GM10248 (cell line): ENCODE results near the gene NAA38.

Experiments
- CTCF ChIA-PET: fragments of 300-600 bp; sonication (Branson Sonifier 250); formaldehyde crosslinking; extraction: SDS; loops from one replicate; lab custom pipeline; 2021; ENCODE audit warnings: antibody characterized with exemption; lab: Yijun Ruan, JAX
- POLR2A ChIA-PET: fragments of 350-650 bp; sonication (Branson Sonifier 250); formaldehyde crosslinking; extraction: SDS; loops from one replicate; lab custom pipeline; 2020; ENCODE audit warnings: antibody characterized with exemption; lab: Yijun Ruan, JAX
- DNase-seq: peaks from one replicate; pipeline ENCODE4 v3.0.0; 2012; ENCODE audit errors: extremely low spot score
- TF ChIP-seq, protein P1 (sequence below): IDR thresholded peaks from 2 replicates; pipeline ENCODE4 v1.5.1; 2012; ENCODE audit warnings: mild to moderate bottlenecking, low read depth; ENCODE audit errors: extremely low read depth, missing control alignments, control extremely low read depth

The NAA38 gene, protein sequence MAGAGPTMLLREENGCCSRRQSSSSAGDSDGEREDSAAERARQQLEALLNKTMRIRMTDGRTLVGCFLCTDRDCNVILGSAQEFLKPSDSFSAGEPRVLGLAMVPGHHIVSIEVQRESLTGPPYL

DNA sequence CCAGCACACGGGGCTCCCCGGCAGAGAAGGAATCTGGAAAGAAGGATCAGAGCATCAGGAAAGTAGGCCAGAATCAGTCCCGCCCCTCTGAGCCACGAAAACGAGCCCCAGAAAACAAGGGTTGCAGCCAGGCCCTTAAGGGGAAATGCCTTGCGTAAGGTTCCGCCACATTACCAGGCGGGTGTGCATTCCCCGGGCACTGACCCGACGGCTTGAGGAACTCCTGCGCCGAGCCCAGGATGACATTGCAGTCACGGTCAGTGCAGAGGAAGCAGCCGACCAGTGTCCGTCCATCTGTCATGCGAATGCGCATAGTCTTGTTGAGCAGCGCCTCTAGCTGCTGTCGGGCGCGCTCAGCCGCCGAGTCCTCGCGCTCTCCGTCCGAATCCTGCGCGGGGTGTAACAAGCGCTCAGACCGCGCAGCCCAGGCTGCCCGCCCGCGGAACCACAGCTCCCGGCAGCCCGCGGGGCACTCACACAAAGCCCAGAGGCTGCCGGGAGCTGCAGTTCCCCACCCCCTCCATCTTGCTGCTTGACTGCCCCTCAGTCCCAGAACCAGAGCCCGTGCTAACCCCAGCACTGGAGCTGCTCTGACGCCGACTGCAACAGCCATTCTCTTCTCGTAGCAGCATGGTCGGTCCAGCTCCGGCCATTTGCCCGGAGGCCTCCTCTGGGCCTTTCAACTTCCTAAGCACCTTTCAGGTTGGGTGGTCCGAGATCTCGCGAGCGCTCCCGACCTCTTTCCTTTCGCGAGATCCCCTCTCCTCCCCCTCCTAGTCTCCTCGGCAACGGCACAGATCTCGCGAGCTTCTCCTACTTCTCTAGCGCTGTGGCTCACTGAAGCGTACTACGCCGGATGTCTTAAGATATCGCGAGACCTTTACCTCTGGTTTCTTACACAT lies at the start of gene NAA38:
NAA38 (minus strand) TSS at position 749 of the 902 bp plus-strand sequence; CDS start at position 653, 96 bp downstream.
- POLR2A ChIA-PET, result interaction anchor here (0.7 to 1.2 kb wide), 8 partner anchors 9 to 170 kb away, joined by 3 to 14 read pairs (median 3); partner anchors contain the start of gene TP53
- TF ChIP-seq, protein P1, sequence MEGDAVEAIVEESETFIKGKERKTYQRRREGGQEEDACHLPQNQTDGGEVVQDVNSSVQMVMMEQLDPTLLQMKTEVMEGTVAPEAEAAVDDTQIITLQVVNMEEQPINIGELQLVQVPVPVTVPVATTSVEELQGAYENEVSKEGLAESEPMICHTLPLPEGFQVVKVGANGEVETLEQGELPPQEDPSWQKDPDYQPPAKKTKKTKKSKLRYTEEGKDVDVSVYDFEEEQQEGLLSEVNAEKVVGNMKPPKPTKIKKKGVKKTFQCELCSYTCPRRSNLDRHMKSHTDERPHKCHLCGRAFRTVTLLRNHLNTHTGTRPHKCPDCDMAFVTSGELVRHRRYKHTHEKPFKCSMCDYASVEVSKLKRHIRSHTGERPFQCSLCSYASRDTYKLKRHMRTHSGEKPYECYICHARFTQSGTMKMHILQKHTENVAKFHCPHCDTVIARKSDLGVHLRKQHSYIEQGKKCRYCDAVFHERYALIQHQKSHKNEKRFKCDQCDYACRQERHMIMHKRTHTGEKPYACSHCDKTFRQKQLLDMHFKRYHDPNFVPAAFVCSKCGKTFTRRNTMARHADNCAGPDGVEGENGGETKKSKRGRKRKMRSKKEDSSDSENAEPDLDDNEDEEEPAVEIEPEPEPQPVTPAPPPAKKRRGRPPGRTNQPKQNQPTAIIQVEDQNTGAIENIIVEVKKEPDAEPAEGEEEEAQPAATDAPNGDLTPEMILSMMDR, result peak; percentile 72
- DNase-seq, result peak; percentile 93
- CTCF ChIA-PET, result interaction anchor here (0.6 to 2.8 kb wide), 19 partner anchors 9 to 204 kb away, joined by 3 to 8 read pairs (median 4); partner anchors contain the start of gene KDM6B

DNA sequence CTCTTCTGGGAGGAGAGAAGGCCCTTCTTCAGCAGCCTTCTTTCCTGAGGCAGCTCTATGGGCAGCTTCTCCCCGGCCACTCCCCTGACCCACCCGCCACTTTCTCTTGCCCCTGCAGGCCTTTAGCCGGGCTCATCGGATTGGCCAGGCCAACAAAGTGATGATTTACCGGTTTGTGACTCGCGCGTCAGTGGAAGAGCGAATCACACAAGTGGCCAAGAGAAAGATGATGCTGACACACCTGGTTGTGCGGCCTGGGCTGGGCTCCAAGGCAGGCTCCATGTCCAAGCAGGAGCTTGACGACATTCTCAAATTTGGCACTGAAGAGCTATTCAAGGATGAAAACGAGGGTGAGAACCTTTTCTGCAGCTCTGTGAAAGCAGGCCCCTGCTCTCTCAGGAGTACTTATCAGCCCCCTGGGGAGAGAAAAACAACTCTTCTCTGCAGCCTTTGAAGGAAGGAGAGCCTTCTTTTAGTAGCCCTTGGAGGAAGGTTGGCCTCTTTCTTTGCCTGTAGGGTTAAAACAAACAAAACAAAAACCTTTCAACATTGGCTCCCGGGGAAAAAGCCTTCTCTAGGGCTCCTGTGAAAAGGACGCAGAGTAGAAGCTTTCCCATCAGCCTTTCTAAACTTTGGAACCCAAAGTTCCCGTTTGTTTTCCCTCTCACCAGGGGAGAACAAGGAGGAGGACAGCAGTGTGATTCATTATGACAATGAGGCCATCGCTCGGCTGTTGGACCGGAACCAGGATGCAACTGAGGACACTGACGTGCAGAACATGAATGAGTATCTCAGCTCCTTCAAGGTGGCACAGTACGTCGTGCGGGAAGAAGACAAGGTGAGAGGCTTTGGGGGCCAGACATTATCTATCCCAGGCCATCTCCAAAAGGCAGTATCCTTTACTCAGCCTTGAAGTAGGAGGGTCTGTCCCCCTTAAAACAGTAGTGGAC lies 46.1 kb upstream of the NAA38 start:
- TF ChIP-seq, protein P1, result no peak
- ChIA-PET CTCF (interaction anchor here (1.3 to 5.0 kb wide), 3 partner anchors 9 to 154 kb away, joined by 4 to 23 read pairs (median 16); no protein-coding TSS in a partner anchor), POLR2A (no interaction called here)
- DNase-seq, result no peak

- DNase-seq, result no peak
- TF ChIP-seq, protein P1, result no peak
- POLR2A ChIA-PET, result no interaction called here
- CTCF ChIA-PET, result interaction anchor here (0.8 to 4.1 kb wide), 13 partner anchors 14 to 176 kb away, joined by 3 to 24 read pairs (median 5); partner anchors contain the start of gene RNF227
Observed at GRCh38 chr17:7897773-7898172, 40.4 kb upstream of the NAA38 start.

DNA sequence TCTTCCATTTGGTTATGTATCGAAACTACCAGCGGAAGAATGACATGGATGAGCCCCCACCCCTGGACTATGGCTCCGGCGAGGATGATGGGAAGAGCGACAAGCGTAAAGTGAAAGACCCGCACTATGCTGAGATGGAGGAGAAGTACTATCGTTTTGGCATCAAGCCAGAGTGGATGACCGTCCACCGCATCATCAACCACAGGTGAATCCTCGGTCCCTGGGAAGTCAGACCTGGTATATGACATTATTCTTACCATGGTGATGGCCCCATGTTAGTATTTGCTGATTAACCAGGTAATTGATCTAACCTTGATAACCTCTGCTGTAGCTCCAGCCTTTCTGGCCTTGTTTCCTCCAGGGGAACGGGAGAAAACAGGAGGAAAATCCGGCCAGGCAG lies 39.7 kb upstream of the NAA38 start:
- POLR2A ChIA-PET, result no interaction called here
- DNase-seq, result no peak
- TF ChIP-seq, protein P1, result no peak
- CTCF ChIA-PET, result interaction anchor here (1.3 to 4.1 kb wide), 9 partner anchors 14 to 160 kb away, joined by 3 to 24 read pairs (median 6); partner anchors contain the start of gene RNF227

- DNase-seq, result no peak
- ChIA-PET CTCF (interaction anchor here (1.5 to 4.0 kb wide), 2 partner anchors 12 to 16 kb away, joined by 4 to 14 read pairs; no protein-coding TSS in a partner anchor), POLR2A (no interaction called here)
- TF ChIP-seq, protein P1, result no peak
Observed at GRCh38 chr17:7894866-7895265, 37.5 kb upstream of the NAA38 start.

- TF ChIP-seq, protein P1, result no peak
- ChIA-PET CTCF (interaction anchor here (1.5 kb wide), 1 partner anchor 11 kb away, joined by 4 read pairs; no protein-coding TSS in a partner anchor), POLR2A (no interaction called here)
- no peak for DNase-seq
Observed at GRCh38 chr17:7894226-7894625, 36.9 kb upstream of the NAA38 start.
